Central memory CD4-positive, alpha-beta T cell (primary cell): ENCODE data around the gene RALA.

ENCODE experiments used
- DNase-seq: peaks from one replicate; pipeline ENCODE4 v3.0.0; 2022

RALA gene

DNA sequence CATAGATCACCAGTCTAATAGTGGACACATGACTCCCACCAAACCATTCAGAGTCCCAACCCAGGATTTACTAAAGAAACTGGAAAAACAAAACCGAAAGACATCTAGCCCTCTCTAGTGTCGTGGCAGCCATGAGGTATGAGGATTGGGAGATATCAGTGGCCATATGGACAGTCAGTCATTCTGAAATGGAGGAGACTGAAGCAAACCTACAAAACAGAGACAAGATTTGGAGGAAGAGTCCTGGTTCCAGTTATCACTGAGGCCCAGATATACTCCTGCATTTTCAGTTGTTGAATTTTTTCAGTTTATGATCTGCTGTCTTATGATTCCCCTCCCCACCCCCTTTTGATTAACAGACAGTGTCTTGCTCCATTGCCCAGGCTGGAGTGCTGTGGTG, 9.1 kb upstream of the RALA start:
- no peak for DNase-seq

DNA sequence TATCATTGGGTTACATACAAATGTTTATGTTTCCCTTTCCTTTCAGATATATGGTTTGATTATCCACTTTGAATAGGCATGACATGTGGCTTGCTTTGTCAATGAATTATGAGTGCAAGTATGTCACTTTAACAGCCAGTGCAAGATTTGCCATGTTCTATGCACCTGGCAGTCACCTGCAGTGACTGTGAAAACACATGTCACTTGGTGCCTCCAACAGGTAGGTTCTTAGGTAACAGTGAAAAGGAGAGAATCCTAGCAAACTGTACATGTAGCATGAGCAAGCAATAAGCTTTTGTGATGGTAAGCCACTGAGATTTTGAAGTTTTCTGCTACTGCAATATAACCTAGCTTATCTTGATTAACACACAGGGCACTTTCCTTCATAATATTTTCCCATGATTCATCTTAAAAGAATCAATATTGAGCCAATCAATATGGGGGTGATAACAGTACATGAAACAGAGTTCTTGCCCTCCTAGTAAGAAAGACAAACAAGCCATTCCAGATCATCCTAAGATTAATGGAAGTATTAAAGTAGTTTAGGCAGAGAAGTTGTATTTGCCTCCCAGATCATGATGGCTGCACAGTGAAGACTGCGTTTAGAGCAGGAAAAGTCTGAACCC, 7.9 kb upstream of the RALA start:
- no peak for DNase-seq

DNA sequence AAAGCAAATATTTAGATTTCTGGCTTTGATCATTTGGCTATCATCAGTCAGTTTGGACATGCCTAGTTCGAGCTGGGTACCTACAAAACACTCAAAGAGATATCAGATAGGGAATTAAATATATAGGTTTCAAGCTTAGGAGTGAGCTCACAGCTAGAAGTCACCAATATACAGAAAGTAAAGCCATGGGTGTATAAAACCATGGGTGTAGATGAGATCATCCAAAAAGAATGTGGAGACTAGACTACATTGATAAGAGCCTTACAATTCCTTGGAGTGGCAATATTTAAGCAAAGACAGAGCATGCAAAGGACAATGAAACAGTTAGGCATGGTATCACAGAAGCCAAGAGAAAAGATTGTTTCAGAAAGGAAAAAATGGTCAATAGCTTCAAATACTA, 7.2 kb upstream of the RALA start:
- DNase-seq, result no peak

DNA sequence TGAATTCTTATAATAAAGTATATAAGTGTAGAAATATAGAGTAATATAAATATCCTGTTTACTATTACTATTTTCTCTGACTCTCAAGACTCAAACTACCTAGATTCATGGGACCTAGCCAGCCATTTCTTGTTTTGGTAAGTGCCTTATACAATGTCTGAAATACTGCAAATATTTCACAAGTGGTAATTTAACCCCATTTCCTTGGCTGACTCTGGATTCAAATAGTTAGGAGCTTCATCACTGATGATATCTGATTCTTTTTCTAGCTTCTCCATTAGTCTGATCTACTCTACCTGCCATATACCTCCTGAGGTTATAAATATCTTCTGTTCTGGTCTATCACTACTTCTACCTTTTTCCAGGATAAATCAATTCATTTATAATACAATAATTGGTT, 6.4 kb upstream of the RALA start:
- DNase-seq, result no peak

- DNase-seq, result no peak
Observed at GRCh38 chr7:39618868-39619267, 4.5 kb upstream of the RALA start.

DNA sequence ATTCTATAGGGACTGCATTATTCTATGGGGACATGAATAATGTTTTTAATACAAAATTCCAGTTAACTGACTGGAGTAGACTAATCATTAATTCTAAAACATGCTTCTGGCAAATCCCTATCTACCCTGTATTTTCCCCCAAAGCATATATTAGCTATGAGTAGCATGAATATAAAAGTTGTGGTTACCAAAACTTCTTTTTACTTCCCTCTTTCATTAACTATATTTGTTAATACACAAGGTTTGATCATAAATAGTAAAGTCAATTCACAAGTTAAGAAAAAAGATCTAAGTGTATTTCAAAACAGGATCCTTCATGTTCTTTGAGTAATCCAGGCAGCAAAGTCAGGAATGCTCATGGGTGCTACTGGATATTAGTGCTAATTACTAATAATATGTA, 2.9 kb upstream of the RALA start:
- DNase-seq, result no peak

- DNase-seq, result no peak
Observed at GRCh38 chr7:39621261-39621660, 2.1 kb upstream of the RALA start.

- no peak for DNase-seq
Observed at GRCh38 chr7:39621784-39622411, 1.5 kb upstream of the RALA start.

GRCh38 chr7:39622609-39623008, 763 bp upstream of the RALA start:
- DNase-seq, result no peak

- peak; percentile 17 for DNase-seq
Observed at GRCh38 chr7:39623732-39624441, 515 bp downstream of the RALA start.

DNA sequence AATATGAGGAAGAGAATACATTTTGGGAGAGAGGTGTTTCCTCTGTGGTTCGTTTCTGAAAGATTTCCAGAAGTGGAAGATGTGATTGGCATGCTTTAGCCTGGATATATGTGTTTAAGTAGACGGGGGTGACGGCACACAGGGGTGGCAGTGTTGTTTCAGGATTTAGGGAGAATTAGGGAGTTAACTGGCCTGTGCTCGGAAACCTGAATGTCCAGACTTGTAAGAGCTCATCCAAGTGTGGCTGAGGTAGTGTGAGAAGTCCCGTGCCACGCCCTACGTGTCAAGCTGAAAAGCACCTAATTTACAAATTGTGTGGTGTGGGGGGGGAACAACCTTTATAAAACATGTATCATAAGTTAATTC, 1.1 kb downstream of the RALA start:
- no peak for DNase-seq

GRCh38 chr7:39624935-39625694, 1.7 kb downstream of the RALA start:
- no peak for DNase-seq

DNA sequence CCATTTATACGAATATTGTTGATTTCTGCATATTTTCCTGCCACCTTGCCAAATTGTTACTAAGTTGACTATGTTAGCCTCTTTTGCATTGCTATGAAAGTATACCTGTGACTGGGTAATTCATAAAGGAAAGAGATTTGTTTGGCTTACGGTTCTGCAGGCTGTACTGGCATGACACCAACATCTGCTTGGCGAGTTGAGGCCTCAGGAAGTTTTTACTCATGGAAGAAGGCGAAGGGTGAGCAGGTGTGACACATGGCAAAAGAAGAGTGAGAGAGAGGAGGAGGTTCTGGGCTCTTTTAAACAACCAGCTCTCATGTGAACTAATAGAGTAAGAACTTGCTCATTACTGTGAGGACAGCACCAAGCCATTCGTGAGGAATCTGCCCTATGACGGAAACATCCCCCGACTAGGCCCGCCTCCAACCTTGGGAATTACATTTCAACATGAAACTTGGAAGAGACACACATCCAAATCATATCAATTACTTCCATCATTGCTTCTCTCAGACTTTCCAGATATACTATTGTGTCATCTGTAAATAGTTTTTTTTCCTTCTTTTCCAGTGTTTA, 8.4 kb downstream of the RALA start:
- no peak for DNase-seq

GRCh38 chr7:39633563-39634477, 10.4 kb downstream of the RALA start:
- DNase-seq, result peak; percentile 58

- no peak for DNase-seq
Observed at GRCh38 chr7:39634478-39634805, 11.1 kb downstream of the RALA start.

DNA sequence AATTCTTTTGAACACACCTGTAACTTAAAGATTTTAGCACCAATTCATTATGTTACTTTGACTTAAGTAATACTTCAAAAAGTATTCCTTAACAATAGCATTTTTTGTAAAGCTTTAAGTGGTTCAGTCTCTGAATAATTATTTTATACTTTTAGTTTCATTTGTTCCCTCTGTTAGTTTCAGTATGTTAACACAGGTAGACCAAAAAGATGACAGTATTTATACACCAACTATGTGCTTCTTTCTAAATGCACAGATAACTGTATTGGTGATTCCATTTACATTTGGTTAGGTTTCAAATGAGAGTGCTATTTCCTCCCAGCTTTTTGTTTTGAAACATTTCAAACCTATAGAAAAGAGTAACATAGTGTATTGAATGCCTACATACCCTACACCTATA, 14.0 kb downstream of the RALA start:
- no peak for DNase-seq

DNA sequence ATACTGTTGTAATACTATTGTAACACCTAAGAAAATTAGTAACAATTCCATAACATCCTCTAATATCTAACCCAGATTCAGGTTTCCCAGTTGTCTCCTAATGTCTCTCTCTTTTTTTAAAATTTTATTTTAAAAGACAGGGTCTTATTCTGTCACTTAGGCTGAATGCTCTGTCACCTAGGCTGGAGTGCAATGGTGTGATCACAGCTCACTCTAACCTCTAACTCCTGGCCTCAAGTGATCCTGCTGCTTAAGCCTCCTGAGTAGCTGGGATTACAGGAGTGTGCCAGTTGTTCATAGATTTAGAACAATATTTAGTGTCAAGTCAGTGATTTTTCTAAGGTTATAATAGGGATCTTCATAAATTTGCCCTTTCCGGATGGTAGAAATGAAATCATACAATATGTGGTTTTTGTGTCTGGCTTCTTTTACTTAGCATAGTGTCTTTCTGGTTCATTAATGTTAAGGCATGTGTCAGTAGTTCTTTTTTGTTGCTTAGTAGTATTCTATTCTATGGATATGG, 14.7 kb downstream of the RALA start:
- DNase-seq, result no peak

- no peak for DNase-seq
Observed at GRCh38 chr7:39642896-39643295, 19.5 kb downstream of the RALA start.

DNA sequence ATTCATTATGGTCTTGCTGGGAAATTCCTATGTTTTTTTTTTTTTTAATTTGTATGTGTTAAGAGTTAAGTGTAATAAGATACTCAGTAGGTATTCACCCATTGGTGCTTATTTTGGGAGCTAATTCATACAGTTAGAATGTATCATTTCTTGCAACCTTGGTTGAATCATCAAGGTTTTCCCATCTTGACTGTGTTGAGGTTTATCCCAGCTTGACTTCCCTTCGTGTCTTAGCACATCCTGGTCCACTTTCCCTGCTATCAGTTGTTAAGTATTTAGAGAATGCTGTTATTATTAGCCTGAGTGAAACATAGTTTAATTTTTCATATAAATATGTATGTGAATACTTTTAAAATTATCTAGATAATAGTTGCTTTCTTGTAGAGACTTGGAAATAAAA, 20.8 kb downstream of the RALA start:
- no peak for DNase-seq

- DNase-seq, result no peak
Observed at GRCh38 chr7:39645482-39646407, 22.4 kb downstream of the RALA start.

- DNase-seq, result no peak
Observed at GRCh38 chr7:39647816-39648215, 24.4 kb downstream of the RALA start.
